ENCODE measurements around the gene CREB3L2. TPM values are rescaled to one million over a fixed set of nuclear protein-coding genes. Genes with fewer than 3 reads are reported as not detected.
"Not testable (repeated sequence)": the region's sequence is repeated elsewhere in the genome, so short reads cannot be mapped to it uniquely, and the experiment has no call there.

Gene CREB3L2
- total RNA-seq, 1 donor from 2014 or later: 18.1 TPM

DNA sequence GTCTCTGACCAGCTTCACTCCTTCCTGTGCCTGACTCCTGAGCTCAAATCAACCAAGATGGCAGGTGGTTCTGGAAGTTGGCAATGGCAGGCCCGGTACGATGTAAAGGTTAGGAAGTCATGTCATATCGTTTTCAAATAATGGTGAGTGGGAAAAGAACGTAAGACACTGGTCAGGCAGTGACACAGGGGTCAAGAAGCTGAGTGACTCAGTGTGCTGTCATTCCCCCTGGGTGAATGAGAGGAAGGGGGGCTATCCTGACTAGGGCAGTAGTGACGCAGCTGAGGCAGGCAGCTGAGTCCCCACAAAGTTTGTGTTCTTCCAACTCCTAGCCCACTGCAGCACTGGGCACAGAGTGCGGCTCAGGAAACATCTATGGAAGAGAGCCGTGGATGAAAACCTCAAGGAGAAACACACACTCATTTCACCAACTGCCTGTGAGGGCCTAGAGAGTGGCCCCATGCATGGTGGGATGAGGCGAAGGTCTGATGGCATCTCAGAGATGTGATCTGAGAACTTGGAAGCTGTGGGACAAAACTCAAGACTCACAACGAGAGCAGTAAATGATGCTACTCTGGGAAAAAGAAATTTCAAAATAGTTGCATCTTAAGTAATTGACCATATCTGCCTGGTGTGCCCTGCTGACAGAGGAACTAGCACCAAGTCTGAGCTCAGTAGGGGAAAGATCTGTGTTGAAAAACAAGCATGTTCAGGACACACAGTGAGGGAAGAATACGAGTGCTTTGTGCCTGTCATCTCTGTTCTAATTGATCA lies 23.2 kb downstream of the CREB3L2 start:
- DNase-seq (peak; percentile 72), ATAC-seq (ENCODE audit: poor library complexity) (peak; percentile 79)
- intact Hi-C loops (cut with DNase I): no loop called here

DNA sequence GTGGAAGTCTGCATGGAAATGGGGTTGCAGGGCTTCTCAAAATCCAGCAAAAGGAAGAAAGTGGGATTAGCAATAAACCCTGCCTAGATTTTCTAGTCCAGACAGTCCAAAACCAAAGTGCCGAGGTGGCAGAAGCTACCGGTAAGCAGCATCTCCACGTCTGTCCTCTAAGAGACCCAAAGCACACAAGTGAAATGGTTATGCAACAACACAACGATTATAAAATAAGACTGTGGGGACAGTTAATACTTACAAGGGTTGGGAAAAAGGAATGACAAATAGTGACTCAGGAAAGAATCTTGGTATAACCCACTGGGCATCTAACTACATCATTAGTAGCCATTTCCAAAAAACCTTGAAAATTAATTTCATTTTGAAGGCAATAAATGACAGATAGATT lies 24.7 kb downstream of the CREB3L2 start:
- intact Hi-C loops (cut with DNase I): no loop called here
- DNase-seq (no peak), ATAC-seq (ENCODE audit: poor library complexity) (no peak)

DNA sequence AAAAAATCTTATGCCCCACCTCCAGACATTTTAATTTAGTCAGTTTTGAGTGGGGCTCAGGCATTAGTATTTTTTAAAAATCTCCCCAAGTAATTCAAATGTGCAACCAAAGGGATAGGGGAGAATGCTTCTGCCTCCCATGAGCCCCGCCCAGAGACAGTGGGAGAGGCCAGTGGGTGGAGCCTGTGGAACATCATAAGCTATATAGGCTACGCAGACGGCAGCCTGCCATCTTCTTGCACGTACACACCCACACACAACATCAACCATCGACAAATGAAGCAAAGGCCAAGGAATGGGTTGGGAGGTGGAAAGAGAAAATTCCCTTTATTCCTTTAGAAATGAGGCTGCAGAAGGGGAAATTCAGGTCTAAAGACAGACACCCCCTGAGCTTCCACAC lies 25.2 kb downstream of the CREB3L2 start:
- intact Hi-C loops (cut with DNase I): no loop called here
- DNase-seq (no peak), ATAC-seq (ENCODE audit: poor library complexity) (no peak)

- ATAC-seq (ENCODE audit: poor library complexity) (no peak), DNase-seq (no peak)
- intact Hi-C loops (cut with DNase I): no loop called here
Observed at GRCh38 chr7:137976232-137976631, 25.7 kb downstream of the CREB3L2 start.

DNA sequence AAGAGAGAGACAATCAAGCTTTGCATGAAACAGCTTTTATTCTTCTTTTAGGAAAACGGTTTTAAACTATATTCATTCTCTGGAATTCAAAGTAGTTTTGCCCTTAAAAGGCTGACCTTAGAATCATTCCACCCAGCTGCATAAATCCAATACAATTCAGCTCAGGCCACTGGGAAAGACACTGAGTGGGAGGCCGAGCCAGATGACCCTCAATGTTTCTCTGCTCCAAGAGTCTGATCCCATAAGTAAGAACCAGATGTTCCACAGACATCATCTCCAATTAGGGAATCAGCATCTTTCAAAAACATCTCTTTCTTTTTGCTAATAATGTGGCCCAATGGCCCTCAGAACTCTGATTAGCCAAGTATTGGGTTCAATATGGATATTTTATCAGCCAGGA lies 26.1 kb downstream of the CREB3L2 start:
- ATAC-seq (ENCODE audit: poor library complexity) (peak; percentile 63), DNase-seq (peak; percentile 48)
- intact Hi-C loops (cut with DNase I): no loop called here

- peak; percentile 61 for ATAC-seq (ENCODE audit: poor library complexity)
- intact Hi-C loops (cut with DNase I): no loop called here
- DNase-seq: peak; percentile 58
Observed at GRCh38 chr7:137975221-137975620, 26.7 kb downstream of the CREB3L2 start.

DNA sequence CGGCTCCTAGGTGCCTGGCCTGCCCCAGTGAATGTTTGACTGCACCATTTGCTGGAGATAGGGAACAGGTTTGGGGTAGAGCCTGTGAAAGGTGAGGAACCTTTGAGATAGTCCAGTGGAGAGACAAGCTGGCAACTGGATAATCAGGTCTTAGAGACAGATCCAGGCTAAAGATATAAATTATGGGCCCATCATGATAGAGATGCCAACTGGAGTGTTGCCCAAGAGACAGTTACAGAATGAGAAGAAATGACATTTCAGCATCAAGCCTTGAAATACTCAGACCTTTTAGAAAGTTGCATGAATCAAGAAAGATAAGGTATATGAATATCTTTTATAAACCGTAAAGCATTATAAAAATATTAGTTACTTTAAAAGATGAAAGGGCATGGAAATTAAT lies 27.1 kb downstream of the CREB3L2 start:
- intact Hi-C loops (cut with DNase I): no loop called here
- ATAC-seq (ENCODE audit: poor library complexity) (no peak), DNase-seq (no peak)

- intact Hi-C loops (cut with DNase I): no loop called here
- DNase-seq (peak; percentile 62), ATAC-seq (ENCODE audit: poor library complexity) (peak; percentile 64)
Observed at GRCh38 chr7:137970253-137970975, 31.5 kb downstream of the CREB3L2 start.

- DNase-seq (no peak), ATAC-seq (ENCODE audit: poor library complexity) (no peak)
- intact Hi-C loops (cut with DNase I): no loop called here
Observed at GRCh38 chr7:137969828-137970227, 32.1 kb downstream of the CREB3L2 start.

DNA sequence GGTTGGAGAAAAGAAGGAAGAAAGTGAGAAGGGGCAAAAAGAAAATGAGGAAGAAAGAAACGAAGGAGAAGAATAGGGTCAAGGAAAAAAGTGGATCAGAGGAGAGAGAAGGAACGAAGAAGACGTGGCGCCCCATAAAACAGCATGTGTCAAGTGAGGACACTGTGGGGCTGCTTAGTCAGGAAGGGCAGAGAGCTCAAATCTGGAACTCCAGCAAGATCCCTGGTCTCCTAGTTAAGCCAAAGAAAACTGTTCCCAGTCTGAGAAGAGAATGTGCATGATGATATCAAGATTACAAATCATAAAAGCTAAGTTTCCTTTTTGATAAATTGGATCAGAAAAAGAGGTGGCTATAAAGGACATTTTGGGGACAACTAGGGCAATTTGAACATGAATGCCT lies 33.0 kb downstream of the CREB3L2 start:
- intact Hi-C loops (cut with DNase I): no loop called here
- no peak for ATAC-seq (ENCODE audit: poor library complexity)
- DNase-seq: no peak

GRCh38 chr7:137968339-137968738 lies 33.5 kb downstream of the CREB3L2 start:
- DNase-seq; ATAC-seq (ENCODE audit: poor library complexity); intact Hi-C loops (cut with DNase I): not testable (repeated sequence)

GRCh38 chr7:137967143-137968018 lies 34.5 kb downstream of the CREB3L2 start:
- DNase-seq (no peak), ATAC-seq (ENCODE audit: poor library complexity) (no peak)
- intact Hi-C loops (cut with DNase I): no loop called here

GRCh38 chr7:137966641-137967142 lies 35.2 kb downstream of the CREB3L2 start:
- intact Hi-C loops (cut with DNase I): no loop called here
- ATAC-seq (ENCODE audit: poor library complexity): no peak
- DNase-seq: no peak

- no peak for ATAC-seq (ENCODE audit: poor library complexity)
- DNase-seq: no peak
- intact Hi-C loops (cut with DNase I): no loop called here
Observed at GRCh38 chr7:137965942-137966640, 35.8 kb downstream of the CREB3L2 start.

- intact Hi-C loops (cut with DNase I): no loop called here
- ATAC-seq (ENCODE audit: poor library complexity) (no peak), DNase-seq (no peak)
Observed at GRCh38 chr7:137964824-137965545, 36.9 kb downstream of the CREB3L2 start.

DNA sequence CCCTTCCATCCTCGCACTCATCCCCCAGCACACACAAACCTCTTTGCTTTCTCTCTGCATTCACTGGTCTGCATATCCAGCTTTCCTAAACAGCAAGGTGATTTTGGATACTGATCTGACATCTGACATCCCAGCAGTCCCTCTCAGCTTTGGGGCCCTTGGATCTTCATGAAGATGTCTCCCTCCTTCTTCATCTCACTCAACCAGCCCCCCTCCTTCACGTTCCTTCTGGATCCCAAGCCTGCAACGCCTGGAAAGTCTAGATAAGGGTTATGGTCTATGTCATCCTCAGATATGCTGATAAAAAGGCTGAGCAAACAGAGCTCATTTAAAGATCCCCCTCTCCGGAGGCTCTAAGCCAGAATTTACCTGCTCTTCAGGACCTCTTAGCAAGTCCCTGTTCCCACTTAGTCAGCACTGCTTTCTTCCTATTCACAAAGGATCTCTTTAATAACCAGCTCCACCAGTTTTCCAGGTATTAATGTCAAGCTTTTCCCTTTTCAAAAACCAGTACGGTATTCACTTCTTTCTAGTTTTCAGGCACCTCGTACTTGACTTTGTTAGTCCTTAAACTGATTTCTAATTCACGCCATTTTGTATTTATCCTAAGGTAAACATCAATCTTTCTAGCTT lies 38.9 kb downstream of the CREB3L2 start:
- intact Hi-C loops (cut with DNase I): no loop called here
- no peak for DNase-seq
- no peak for ATAC-seq (ENCODE audit: poor library complexity)

DNA sequence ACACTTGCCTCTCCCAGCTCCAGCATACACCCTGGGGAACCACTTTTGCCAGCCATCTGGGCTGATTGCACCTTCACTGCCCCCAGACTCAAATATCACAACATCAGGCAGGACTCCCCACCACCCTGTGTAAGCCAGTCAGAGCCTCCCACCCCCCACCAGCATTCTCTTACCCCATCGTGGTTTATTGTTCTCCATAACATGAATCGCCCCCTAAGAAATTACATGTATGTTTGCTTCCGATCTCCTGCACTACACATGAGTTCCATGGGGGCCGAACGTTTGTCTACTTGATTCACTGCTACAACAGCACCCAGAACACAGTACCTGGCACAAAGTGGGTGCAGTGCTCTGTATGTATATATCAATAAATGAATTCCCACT lies 39.4 kb downstream of the CREB3L2 start:
- DNase-seq: no peak
- no peak for ATAC-seq (ENCODE audit: poor library complexity)
- intact Hi-C loops (cut with DNase I): no loop called here
